Lower leg skin (tissue), 4 donors: ENCODE measurements around the gene WHRN. TPM values are rescaled to one million over a fixed set of nuclear protein-coding genes. Genes with fewer than 3 reads are reported as not detected.

Source experiments
- DNase-seq, 2 donors: peaks; one replicate each; pipeline ENCODE4 v3.0.0-alpha.2; 2019; ENCODE audit warnings: low spot score in 2 of 2
- H3K4me3 ChIP-seq: fragments of 200-600 bp; sonication (generic); 2 replicates; pipeline ENCODE4 v1.5.1; 2017; ENCODE audit warnings: mild to moderate bottlenecking, low read depth; ENCODE audit not compliant: poor library complexity, severe bottlenecking
- POLR2A ChIP-seq, 2 donors: fragments of 450-650 bp; IDR thresholded peaks; one replicate each; pipeline ENCODE4 v1.6.1; 2016 to 2017; ENCODE audit warnings: antibody characterized with exemption in 2 of 2, mild to moderate bottlenecking in 1 of 2, moderate library complexity in 1 of 2
- WGBS, 2 donors: methylation state at CpG; one replicate each; pipeline ENCODE4 v1.1.5; 2018; 5-methylcytosine and 5-hydroxymethylcytosine counted together
- intact Hi-C: fragments of 100-400 bp; cut with DNase I; formaldehyde crosslinking; loops from one replicate; pipeline ENCODE4 v1.15.0; 2023; ENCODE audit warnings: low total_unique reads
- total RNA-seq, 4 donors: library from RNA; depleted of rRNA; stranded (reverse); fragments of >200 nt; gene quantifications; one replicate each; pipeline ENCODE4 v1.1.0, GENCODE V29; 2016
- TF ChIP-seq, protein P1 (sequence below), 3 donors: fragments of 450-650 bp; IDR thresholded peaks; one replicate each; pipeline ENCODE4 v1.5.1; 2016; ENCODE audit warnings: antibody characterized with exemption in 3 of 3, mild to moderate bottlenecking in 3 of 3, moderate library complexity in 2 of 3

The WHRN gene
- total RNA-seq, 4 donors from 2014 or later: 8.7 to 15.0 (median 10.5) TPM

DNA sequence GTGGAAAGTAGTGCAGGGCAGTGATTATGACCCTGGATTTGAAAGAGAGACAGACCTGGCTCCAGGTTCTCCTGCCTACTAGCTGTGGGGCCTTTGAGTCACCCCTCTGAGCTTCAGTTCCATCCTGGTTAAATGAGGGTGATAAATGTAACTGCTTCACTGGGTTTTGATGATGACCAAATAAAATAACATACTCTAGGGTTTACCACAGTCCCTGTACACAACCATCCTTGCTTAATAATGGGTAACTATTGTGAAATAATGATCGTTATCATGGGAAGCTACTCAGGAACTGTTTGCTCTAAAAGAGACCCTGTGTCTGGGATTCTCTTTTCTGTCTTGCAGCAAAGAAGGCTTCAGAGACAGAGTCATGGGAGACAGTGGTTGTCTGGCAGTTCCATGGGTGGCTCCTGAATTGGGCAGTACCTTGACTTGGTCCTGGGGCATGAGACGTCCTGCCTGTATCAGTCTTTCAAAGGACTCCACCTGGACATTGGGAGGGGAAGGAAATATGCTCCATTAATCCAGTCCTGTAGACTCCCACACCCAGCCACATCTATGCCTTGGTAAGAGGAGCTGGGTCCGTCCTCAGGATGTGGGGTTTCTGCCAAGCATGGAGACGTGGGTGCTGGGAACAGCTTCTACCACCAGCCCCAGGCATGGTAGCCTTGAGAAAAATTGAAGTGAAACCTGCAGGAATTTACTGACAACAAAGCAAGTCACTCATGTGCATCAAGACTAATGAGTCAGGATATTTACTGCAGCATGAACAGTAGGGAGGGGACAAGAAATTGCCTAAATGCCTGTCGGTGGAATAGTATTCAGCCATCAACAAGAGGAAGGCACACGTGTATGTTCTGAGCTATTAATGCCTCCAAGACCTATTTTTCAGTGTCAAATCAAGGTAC, 140.9 kb downstream of the WHRN start:
- intact Hi-C loops: no loop called here
- TF ChIP-seq, protein P1, sequence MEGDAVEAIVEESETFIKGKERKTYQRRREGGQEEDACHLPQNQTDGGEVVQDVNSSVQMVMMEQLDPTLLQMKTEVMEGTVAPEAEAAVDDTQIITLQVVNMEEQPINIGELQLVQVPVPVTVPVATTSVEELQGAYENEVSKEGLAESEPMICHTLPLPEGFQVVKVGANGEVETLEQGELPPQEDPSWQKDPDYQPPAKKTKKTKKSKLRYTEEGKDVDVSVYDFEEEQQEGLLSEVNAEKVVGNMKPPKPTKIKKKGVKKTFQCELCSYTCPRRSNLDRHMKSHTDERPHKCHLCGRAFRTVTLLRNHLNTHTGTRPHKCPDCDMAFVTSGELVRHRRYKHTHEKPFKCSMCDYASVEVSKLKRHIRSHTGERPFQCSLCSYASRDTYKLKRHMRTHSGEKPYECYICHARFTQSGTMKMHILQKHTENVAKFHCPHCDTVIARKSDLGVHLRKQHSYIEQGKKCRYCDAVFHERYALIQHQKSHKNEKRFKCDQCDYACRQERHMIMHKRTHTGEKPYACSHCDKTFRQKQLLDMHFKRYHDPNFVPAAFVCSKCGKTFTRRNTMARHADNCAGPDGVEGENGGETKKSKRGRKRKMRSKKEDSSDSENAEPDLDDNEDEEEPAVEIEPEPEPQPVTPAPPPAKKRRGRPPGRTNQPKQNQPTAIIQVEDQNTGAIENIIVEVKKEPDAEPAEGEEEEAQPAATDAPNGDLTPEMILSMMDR (IDR thresholded peaks at IDR 0.05): no peak
- no peak for TF ChIP-seq POLR2A (IDR thresholded peaks at IDR 0.05)
- no peak overlapping the region for H3K4me3 ChIP-seq
- no peak for DNase-seq
- WGBS, 2 donors: 65 to 80% methylated on average over 5 to 6 of the region's 6 CpGs

DNA sequence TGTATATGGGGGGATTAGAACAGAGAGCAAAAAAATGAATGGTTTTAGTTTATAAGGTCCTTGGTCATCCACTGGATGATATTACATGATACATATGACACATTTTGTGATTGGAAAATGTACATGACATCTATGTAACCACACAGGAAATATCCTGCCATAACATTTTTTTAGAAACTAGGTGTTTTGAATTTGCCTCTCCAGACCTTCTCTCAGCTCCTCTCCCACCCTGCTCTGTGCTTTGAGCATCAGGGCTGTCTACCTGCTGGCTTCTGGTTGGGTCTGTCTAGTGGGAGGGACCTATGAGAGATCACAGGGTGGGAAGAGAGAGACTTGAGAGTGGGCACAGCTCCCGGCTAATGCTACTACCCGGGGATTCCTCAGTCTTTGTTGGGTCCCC, 141.8 kb downstream of the WHRN start:
- no peak overlapping the region for H3K4me3 ChIP-seq
- 47% methylated on average over 2 of the region's 2 CpGs for WGBS, 2 donors
- intact Hi-C loops: no loop called here
- DNase-seq: no peak
- TF ChIP-seq, protein P1 (IDR thresholded peaks at IDR 0.05): no peak
- no peak for TF ChIP-seq POLR2A (IDR thresholded peaks at IDR 0.05)

DNA sequence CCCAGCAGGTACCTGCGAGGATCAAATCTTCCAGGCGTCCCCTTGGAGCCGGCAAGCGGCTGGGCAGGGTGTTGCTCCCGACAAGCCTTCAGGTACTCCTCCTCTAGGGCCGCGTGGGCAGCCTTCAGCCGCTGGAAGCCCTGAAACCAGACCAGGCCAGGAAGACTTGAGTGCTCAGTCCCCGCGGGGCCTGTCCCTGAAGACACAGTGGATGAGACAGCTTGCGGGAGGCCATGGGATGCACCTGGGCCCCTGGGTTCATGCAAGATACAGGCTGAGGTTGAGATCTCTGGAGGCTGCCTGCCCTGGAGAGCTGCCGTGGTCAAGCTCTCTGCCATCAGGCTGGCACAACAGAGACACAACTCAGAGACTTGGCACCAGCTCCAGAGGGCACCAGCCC, 142.9 kb downstream of the WHRN start:
- TF ChIP-seq POLR2A (IDR thresholded peaks at IDR 0.05): no peak
- TF ChIP-seq, protein P1 (IDR thresholded peaks at IDR 0.05): no peak
- WGBS, 2 donors: 90 to 95% methylated on average over 8 to 9 of the region's 12 CpGs
- no peak for DNase-seq
- intact Hi-C loops: no loop called here
- H3K4me3 ChIP-seq: no peak overlapping the region

DNA sequence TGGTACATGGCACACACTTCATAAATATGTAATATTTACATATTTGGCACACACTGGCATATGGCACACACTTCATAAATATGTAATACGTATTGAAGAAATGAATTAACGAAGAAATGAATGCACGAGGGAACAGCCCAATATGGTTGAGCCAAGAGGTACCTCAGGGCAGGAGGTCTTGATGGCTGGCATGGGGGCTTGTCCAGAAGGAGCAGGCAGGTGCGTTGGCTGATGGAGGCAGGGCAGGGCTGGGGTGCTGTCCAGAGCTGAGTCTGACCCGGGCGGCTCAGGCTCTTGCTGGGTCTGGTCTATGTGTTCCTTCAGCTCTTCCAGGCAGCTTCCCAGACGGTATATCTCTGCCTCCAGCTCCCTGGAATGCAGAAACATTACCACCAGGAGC, 143.7 kb downstream of the WHRN start:
- no peak for DNase-seq
- no peak overlapping the region for H3K4me3 ChIP-seq
- TF ChIP-seq, protein P1 (IDR thresholded peaks at IDR 0.05): no peak
- TF ChIP-seq POLR2A (IDR thresholded peaks at IDR 0.05): no peak
- intact Hi-C loops: no loop called here
- 97 to 98% methylated on average over 6 to 7 of the region's 7 CpGs for WGBS, 2 donors

DNA sequence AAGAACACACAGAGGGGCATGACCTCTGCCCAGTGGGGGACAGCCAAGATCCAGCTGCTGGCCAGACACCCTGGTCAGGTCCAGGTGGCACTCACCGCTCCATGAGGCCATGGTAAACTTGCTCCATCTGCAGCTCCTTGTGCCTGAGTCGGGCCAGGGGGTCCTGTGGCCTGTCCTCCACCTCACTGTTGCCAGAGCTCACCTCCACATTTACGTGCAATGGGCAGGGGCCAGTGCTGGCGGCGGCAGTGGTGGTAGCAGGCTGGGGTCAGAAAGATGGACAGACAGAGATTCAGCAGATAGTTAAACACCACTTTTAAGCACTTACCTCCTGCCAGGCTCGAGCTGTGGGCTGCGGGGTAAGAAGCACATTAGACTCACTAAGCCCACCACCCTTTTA, 145.5 kb downstream of the WHRN start:
- TF ChIP-seq, protein P1 (IDR thresholded peaks at IDR 0.05): no peak
- no peak for TF ChIP-seq POLR2A (IDR thresholded peaks at IDR 0.05)
- WGBS, 2 donors: 96 to 99% methylated on average over 7 of the region's 7 CpGs
- no peak for DNase-seq
- H3K4me3 ChIP-seq: no peak overlapping the region
- intact Hi-C loops: no loop called here
